NCI-H2029 (cell line): ENCODE data around the gene TRIM60.
"Not testable (repeated sequence)": the region's sequence is repeated elsewhere in the genome, so short reads cannot be mapped to it uniquely, and the experiment has no call there.

Experiments used
- DNase-seq: peaks from one replicate; lab custom pipeline; 2025; lab: John Stamatoyannopoulos, UW

The TRIM60 gene

GRCh38 chr4:165031436-165032211 is at the start of gene TRIM60:
TRIM60 (plus strand) TSS chr4:165031999; CDS start chr4:165040073, 8,074 bp downstream.
- no peak for DNase-seq

GRCh38 chr4:164989471-164989870 is 42.3 kb upstream of the TRIM60 start:
- no peak for DNase-seq

GRCh38 chr4:164990786-164991185 is 41.0 kb upstream of the TRIM60 start:
- DNase-seq, result not testable (repeated sequence)

- DNase-seq, result not testable (repeated sequence)
These were observed 35.7 kb upstream of the TRIM60 start for GRCh38 chr4:164996123-164996522.

- DNase-seq, result no peak
These were observed 34.5 kb upstream of the TRIM60 start for GRCh38 chr4:164997324-164997723.

- no peak for DNase-seq
These were observed 33.9 kb upstream of the TRIM60 start for GRCh38 chr4:164997941-164998340.

- DNase-seq, result not testable (repeated sequence)
These were observed 33.2 kb upstream of the TRIM60 start for GRCh38 chr4:164998526-164999080.

- not testable (repeated sequence) for DNase-seq
These were observed 29.8 kb upstream of the TRIM60 start for GRCh38 chr4:165001957-165002356.

GRCh38 chr4:165005352-165005925 is 26.4 kb upstream of the TRIM60 start:
- DNase-seq, result no peak

- DNase-seq, result no peak
These were observed 25.3 kb upstream of the TRIM60 start for GRCh38 chr4:165006456-165006855.

GRCh38 chr4:165006886-165007285 is 24.9 kb upstream of the TRIM60 start:
- DNase-seq, result no peak

- DNase-seq, result no peak
These were observed 22.1 kb upstream of the TRIM60 start for GRCh38 chr4:165009493-165010227.

GRCh38 chr4:165010487-165010886 is 21.3 kb upstream of the TRIM60 start:
- DNase-seq, result no peak

- no peak for DNase-seq
These were observed 20.8 kb upstream of the TRIM60 start for GRCh38 chr4:165010991-165011390.

- DNase-seq, result no peak
These were observed 20.4 kb upstream of the TRIM60 start for GRCh38 chr4:165011403-165011802.

- no peak for DNase-seq
These were observed 18.1 kb upstream of the TRIM60 start for GRCh38 chr4:165013691-165014090.

GRCh38 chr4:165016971-165017370 is 14.8 kb upstream of the TRIM60 start:
- no peak for DNase-seq

GRCh38 chr4:165019995-165020394 is 11.8 kb upstream of the TRIM60 start:
- not testable (repeated sequence) for DNase-seq

- not testable (repeated sequence) for DNase-seq
These were observed 6.0 kb upstream of the TRIM60 start for GRCh38 chr4:165025782-165026181.

- no peak for DNase-seq
These were observed 3.9 kb upstream of the TRIM60 start for GRCh38 chr4:165027762-165028402.

GRCh38 chr4:165048170-165048569 is 16.4 kb downstream of the TRIM60 start:
- DNase-seq, result no peak

GRCh38 chr4:165052627-165053026 is 20.8 kb downstream of the TRIM60 start:
- no peak for DNase-seq
